Measurements from ENCODE around the gene PTPRU.

GRCh38 chr1:29258189-29258975, 22.1 kb downstream of the PTPRU start:
- TF ChIP-seq ZC3H11A (IDR thresholded peaks at IDR 0.05) (no peak), MAX (IDR thresholded peaks at IDR 0.05) (no peak), RFX5 (IDR thresholded peaks at IDR 0.05) (no peak), CTCF (IDR thresholded peaks at IDR 0.05) (no peak), RAD21 (conservative IDR thresholded peaks at IDR 0.05 in 1 of 2, IDR thresholded peaks at IDR 0.05 in 1 of 2) (no peak), CHD2 (IDR thresholded peaks at IDR 0.05; ENCODE audit: low read length, partially characterized antibody) (no peak), POLR2A (IDR thresholded peaks at IDR 0.05; ENCODE audit: low read length) (no peak), JUNB (IDR thresholded peaks at IDR 0.05) (no peak), PHF8 (IDR thresholded peaks at IDR 0.05; ENCODE audit: borderline replicate concordance, low read depth) (no peak), KDM5A (IDR thresholded peaks at IDR 0.05) (no peak), REST (IDR thresholded peaks at IDR 0.05) (no peak), E2F6 (IDR thresholded peaks at IDR 0.05; ENCODE audit: borderline replicate concordance, low read depth) (no peak), EHMT2 (IDR thresholded peaks at IDR 0.05; ENCODE audit: low read depth) (no peak)
